ENCODE results near the gene KRTAP10-9.

GRCh38 chr21:44653123-44653522, 26.2 kb downstream of the KRTAP10-9 start:
- TF ChIP-seq CTCF (IDR thresholded peaks at IDR 0.05), result no peak
- TF ChIP-seq POLR2AphosphoS5 (IDR thresholded peaks at IDR 0.05; ENCODE audit: insufficient read depth in 1 of 2, low read depth in 1 of 2), result no peak
- no peak for TF ChIP-seq POLR2A (IDR thresholded peaks at IDR 0.05)

All from vagina (tissue), 2 donors.